NCI-H2196 treated with DMSO at 0.1 percent for 48 hours (cell line): ENCODE data around the gene TTC39C.

Source experiments
- DNase-seq: peaks from one replicate; lab custom pipeline; 2025; ENCODE audit not compliant: unreplicated experiment; lab: John Stamatoyannopoulos, UW

The TTC39C gene

DNA sequence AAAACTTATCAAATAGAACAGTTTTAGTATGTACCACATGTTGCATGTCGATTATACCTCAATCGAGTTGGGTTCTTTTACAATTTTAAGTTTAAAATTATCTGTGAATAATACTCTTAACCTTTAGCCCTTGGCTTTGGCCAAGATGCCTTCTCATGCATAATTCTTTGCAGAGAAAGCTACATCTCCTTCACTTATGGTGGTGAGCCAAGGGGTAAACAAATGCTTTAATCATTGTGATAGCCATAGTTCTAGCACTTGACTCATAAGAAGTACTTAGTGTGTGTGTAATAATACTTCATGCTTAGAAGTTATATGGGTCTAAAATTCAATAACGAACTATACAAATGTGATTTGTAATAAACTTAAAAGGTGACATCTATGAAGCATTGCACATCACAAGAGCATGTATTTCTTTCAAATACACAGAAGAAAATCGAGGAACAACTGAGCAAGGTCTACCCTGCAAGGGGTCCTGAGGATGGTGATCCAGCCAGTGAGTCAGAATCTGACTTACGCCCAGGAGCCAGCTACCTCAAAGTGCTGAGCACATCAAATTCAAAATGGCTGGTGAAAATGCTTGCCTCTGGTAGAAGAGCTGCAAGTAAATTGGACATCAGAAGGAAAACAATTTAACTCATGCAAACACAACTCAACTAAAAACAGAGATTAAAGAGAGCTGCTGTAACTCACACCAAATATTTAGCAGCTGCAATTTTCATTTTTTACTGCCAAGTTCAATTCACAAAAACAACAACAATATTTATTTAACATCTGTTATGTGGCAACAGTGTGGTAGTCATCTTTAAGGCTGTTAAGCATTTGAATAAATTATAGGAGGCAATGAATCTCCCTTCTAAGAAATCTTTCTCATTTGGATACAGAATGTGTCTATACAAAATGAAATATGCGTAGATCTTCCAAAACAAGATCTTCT, 23.8 kb upstream of the TTC39C start:
- no peak for DNase-seq

DNA sequence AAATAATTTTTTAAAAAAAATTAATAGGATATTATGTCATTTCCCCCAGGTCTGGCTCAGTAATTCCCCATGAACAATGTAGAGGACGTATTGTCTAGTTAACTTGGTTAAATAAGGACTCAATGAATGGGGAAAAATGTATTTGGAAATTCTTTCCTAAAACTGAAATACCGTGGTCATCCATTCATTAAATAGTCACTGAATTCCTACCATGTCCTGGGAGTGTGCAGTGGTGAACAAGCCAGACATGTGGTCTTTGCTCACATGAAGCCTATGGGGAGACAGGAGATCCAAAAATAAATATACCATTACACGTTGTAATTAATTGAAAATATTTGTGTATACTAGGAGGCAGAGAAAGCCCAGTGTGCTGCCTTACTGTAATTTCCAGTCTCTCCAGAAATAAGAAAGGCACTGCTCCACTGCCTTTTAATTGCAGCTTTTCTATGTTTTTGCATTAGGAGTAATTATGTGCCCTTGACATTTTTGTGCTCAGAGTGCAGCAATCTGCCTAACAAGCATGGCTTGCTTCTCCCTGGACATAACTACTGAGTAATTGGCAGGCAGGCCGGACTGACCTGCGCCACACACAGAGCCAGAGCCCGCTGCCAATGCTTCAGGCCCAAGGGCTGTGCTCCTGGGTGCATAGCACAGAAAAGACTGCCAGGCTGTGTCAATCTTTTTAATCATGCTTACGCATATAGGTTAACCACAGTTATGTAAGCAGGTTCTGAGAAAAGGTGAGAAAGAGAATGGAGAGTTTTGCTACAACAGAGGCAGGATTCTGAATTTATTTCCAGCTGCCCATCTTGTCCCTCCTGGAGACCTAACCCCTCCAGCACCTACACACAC, 22.2 kb upstream of the TTC39C start:
- DNase-seq, result no peak

DNA sequence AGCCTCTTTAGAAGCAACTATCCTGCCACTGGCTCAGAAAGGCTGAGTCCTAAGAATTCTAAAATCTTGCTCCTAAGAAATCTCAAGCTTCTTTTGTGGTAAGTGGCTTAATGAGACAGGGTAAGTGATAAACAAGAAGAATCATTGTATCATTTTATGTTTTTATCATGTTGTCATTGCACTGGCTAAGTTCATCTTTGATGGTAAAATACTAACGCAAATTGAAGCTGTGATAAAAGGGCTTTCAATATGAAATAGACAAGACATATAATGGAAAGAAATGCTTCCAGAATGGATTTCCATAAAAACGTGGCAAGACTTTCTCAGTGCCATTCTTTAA, 21.6 kb upstream of the TTC39C start:
- DNase-seq, result no peak

DNA sequence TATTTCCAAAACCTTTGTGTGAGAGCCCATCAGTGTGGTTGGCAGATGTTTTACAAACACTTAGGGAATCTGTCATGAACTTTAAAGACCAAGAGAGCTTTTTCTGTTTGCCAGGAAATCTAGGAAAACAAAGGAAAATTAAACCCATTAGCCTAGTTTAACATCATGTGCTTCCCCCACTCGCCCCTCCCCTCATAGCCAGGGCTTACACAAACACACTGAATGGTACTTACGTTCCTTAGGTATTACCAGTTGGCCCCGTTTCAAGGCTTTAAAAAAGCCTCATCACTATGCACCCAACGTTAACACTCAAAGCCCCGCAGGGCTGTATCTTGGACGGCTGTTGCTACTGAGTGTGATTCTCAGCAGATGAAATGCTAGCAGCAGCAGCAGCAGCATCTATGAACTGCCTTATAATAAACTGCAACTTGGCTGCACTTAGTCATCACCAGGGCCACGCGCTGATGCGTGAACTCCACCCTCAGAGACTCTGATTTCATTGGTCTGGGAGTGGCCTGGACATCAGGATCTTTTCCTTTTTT, 20.1 kb upstream of the TTC39C start:
- peak; percentile 83 for DNase-seq

DNA sequence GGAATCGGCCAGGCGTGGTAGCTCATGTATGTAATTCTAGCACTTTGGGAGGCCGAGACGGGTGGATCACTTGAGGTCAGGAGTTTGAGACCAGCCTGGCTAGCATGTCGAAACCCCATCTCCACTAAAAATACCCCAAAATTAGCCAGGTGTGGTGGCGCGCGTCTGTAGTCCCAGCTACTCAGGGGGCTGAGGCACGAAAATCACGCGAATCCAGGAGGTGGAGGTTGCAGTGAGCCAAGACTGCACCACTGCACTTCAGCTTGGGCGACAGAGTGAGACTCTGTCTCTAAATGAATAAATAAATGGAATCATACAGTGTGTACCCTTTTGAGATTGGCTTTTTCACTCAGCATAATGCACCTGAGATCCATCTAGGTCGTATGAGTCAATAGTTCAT, 19.4 kb upstream of the TTC39C start:
- no peak for DNase-seq

DNA sequence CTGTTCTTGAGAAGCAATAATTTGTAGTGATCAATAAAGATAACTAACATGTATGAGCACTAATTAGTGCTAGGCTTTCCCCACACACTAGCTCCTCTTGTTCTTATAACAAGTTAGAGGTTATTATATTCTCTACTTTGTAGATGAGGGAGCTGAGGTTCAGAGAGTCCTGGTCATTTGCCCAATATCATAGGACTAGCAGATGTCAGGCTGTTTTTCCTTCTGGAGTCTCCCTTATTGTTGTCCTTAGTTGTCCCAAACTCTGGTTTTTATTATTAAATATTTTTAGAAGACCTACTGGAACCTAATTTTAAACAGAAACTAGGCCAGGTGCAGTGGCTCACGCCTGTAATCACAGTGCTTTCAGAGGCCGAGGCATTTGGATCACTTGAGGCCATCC, 16.5 kb upstream of the TTC39C start:
- DNase-seq, result no peak

DNA sequence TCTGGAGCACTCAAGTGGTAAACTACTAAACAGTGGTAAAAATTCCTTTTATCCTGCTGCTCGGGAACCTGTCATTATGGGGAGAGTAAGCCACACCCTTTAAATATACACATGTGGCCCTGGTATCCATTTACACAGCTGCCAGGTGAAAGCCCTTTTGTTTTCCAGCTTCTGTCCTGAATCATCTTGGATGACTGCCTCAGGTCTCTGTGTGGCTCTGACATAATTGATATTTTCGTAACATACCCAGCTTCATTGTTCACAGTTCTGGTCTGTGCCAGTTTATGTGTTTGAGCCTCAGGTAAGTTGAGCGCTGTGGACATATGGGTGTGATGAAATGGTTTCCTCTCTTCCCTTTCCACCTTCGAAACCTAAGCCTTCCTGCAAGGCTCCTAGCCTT, 15.7 kb upstream of the TTC39C start:
- peak; percentile 92 for DNase-seq

DNA sequence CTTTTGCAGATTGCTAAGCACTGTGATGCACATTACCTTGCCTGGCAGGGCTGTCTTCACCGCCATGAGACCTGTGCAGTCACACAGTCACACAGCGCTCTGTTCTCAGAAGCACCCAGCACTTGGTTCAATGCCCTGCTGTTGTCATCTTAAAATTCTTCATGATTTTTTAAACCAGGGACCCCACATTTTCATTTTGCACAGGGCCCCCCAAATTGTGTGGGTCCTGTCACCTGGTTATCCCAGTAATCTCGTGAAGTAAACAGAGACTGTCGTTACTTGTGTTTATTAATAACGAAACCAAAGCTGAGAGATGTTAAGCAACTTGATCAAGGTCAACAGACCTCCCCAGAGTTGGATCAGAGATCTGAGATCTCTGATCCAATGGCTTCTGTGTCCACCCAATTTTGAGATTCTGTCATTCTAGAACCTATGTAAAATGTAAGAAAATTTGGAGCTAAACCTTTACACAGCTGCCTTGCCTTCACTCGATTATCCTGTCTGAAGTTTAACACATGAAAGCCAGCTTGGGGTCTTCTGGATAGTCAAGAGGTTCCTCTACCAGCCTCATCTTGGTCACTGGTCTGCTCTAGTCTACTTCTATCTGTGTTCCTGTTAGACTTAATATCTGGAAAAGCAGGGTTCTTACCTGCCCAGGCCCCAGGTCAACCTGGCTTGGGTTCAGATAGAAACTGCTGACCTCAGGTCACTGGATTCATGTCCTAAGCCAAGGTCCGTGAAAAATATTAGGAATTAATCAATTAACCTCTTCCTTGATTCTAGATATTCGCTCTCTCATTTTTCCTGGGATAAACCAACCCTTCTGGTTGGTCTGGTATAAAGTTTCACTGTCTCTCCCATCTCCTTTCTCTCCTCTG, 13.7 kb upstream of the TTC39C start:
- no peak for DNase-seq

DNA sequence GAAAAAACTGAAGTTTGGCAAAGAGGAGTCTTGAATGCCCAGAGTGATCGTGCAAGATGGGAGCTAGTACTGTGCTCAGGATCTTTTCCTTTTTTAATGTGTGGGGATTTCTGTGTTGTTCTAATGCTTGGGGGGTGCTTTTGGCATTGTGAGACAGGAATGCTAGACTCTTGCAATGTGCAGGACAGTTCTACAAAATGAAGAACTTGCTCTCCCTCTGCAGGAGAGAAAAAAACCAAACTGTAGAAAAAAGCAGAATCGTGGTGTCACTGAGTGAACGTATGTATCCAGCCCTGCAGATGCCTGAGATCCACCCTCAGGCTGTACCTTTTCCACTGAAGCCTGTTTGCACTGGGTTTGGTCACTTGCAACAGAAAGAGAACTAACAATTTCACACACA, 12.1 kb upstream of the TTC39C start:
- DNase-seq, result no peak

DNA sequence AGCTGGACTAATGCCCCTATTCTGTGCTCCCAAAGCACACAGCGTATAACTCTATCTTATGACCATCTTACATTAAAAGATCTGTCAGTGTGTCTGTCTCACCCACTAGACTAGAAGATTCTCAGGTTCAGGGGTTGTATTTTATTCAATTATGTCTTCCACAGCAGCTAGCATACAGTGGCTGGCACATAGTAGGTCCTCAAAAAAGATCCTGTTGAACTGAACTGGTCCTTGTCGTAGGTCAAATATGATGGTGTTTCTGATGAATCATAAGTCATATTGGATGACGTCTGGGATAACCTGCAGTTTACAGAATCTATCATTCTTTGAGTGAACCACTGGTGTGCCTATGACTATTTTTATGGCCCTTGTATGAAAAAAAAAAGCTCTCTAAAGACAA, 11.3 kb upstream of the TTC39C start:
- DNase-seq, result no peak

DNA sequence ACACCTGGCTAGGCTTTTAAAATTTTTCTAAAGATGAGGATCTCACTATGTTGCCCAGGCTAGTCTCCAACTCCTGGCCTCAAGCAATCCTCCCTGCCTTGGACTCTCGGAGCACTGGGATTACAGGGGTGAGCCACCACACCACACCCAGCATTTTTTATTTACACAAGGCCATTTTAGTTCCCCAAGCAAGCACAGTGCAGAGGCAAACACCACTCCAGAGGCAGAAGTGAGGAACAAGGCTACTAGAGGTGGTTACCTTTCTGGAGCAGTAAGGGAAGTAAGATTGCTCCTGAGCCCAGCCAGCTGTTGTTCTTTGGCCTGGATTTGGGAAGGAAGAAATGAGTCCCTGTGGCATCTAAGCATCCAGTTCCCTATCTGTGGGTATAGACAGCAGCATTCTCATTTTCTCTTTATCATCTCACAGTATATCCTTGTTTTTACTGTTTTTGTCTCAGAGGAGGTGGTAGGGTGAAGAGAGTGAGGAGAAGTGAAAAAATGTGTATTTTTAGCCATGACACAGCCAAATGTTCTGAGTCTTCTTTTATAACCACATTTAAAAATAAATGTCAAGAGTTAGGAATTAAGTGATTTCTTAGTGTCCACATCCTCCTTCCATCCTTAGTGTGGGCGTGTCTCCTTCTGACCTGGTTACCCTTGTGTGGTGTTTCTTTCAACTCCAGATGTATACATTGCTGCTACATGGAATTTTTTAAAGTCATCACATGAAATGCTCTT, 10.5 kb upstream of the TTC39C start:
- no peak for DNase-seq

DNA sequence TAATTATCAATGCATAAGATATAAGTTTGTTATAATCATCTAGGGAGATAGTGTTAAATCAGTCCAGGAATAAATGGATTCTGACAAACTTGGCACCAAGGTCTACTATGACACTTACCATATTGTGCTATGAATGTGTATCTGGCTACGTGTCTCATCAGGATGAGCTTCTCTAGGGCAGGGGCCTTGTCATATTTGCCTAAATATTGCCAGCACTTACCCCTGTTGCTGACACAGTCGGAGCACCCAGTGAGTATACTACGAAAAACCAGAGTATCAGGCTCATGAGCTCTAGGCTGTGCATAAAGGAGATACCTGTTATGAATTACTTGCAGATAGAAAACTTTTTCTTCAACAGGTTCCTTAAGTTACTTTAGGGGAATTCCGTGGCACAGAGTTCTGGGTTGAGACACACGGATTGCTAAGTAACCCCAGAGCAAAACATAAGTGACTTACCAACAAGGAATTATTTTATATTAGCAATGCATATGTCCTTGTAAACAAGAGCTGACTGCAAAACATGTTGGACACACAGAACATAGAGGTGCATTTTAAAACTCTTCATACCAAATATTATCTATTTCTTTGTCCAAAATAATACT, 7.7 kb upstream of the TTC39C start:
- no peak for DNase-seq

DNA sequence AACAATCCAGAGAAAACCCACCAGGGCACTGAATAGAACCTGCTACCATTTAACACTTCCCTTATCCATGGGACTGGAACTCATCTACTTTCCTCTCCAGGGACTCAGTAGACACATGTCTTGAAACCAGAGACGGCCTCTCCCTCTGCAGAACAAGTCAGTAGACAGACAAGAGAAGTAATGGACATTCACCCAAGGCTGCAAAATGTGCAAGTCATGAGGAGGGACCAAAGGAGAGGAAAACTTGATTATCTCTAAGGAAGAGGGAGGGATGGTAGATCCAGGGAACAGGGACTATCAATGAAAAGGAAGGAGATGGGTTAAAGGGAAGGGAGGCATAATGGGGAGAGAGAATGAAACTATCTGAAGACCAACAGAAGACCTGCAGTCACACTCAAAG, 5.3 kb upstream of the TTC39C start:
- DNase-seq, result no peak

DNA sequence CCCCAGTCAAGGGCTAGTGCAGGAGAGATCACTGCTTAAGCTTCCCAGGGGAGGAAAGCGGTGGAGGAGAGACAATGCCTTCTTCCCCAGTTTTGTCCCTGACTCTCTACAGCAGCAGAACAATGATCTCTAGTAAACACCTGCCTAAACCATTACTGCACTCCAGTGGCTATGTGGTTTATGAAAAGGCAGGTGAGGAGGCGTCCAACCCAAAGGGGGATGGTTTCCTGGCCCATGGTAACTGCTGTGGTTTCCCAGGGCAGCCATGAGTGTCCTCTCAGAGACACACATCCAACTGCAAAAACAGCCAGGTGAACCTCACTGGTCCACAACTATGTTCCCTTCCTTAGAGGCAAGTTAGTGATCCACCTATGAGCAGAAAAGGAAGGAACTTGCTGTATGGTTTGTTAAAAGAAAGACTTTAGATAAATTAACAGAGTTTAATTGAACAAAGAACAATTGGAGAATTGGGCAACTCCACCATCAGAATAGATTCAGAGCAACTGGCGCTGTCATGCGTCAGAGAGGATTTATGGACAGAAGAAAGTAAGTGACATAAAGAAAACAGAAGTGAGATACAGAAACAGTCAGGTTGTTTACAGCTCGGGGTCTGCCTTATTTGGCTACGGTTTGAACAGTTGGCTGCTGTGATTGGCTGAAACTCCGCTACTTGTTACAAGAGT, 4.8 kb upstream of the TTC39C start:
- DNase-seq, result peak; percentile 37

DNA sequence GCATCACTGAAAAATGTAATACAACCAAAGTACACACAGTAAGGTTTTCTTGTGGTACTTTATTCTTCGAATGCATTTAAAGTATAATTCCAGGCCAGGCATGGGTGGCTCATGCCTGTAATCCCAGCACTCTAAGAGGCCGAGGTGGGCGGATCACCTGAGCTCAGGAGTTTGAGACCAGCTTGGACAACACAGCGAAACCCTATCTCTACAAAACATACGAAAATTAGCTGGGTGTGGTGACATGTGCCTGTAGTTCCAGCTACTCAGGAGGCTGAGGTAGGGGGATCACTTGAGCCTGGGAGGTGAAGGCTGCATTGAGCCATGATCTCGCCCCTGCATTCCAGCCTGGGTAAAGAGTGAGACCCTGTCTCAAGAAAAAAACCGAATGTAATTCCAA, 3.9 kb upstream of the TTC39C start:
- DNase-seq, result no peak

DNA sequence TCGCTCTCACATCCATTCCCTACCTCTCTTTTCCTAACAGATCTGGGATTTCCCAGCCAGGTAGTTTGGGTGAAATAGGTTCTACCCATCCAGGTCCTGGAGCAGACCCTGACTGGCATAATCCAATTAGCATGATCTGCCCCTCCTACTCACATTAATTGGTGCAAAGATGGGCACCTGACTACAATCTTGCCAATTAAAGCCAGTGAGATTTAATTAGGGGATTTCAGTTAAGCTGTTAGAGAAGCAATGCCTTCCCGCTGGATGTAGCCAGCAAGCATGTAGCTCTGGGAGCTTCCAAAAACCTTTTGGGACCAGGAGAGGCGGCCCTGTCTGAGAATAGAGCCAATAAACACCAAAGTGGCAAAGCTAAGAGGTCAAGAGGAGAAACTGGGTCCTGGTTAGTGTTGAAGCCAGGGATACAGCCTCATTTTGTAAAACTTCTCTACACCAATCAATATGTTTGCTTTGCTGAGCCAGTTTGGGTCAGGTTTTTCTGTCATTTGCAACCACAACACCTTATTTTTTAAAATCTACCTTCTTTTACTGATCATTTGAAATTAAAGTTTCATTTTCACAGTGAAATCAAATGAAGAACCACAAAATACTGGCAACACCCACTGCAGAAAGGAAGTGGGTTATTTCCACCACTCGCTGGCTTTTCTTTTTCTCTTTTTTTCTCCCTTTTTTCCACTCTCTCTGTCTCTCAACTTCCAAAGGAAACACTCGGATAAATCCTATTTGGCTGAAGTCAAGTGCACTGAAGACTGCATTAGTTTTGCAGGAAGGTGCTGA, 3.2 kb upstream of the TTC39C start:
- DNase-seq, result no peak

DNA sequence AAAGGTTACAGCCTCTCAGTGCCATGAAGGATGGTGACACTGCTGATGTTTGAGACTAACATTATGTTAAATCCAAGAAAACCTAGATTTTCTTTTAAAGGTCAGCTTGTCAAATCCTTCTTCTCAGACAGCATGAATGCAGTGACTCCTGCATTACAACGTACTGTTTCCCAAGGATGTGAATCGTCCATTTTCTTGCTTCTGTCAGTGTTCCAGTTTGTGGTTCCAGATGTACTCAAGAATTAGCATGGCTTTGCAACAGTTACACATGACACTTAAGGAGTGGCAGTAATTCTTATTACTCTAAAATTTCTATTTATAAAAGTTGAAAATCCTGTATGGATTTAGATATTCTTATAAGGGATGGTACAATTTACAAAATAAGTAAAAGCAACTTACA, 1.5 kb upstream of the TTC39C start:
- DNase-seq, result no peak

DNA sequence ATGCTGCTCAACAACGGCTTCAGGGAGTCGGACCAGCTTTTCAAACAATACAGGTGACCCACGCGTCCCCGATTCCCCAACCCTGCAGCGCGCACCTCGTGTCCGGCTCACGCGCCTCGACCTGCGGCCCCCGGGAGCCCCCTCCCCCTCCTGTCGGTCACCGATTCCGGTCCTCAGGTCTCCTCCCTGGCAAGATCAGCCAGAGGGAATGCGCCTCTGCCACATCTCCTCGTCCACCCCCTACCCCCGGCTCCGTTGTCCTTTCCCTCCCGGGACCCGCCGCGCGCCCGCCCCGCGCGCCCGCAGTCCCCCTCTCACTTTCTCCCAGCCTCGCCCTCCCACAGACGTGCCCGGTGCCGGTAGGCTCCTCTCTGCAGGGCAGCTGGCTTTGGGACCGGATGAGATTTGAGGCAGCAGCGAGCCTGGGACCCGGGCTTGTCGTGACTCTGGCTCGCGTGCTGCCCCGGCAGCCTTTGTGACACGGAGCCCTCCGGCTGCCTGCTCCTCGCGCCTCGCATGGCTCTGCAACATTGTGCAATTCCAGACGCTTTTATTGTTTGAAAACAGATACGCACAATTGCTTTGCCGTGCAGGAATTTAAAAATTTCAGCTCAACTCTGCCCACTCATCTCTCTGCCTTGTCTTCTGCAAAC, 558 bp downstream of the TTC39C start:
- no peak for DNase-seq
